HG03565 (cell line): ENCODE data around the gene GCDH.
"Not testable (repeated sequence)": the region's sequence is repeated elsewhere in the genome, so short reads cannot be mapped to it uniquely, and the experiment has no call there.

Source experiments
- ATAC-seq: cut with Tn5 transposase; IDR thresholded peaks from one replicate; pipeline ENCODE4 v1.9.1; 2021; ENCODE audit warnings: mild to moderate bottlenecking, moderate library complexity; ENCODE audit not compliant: unreplicated experiment

Gene GCDH

DNA sequence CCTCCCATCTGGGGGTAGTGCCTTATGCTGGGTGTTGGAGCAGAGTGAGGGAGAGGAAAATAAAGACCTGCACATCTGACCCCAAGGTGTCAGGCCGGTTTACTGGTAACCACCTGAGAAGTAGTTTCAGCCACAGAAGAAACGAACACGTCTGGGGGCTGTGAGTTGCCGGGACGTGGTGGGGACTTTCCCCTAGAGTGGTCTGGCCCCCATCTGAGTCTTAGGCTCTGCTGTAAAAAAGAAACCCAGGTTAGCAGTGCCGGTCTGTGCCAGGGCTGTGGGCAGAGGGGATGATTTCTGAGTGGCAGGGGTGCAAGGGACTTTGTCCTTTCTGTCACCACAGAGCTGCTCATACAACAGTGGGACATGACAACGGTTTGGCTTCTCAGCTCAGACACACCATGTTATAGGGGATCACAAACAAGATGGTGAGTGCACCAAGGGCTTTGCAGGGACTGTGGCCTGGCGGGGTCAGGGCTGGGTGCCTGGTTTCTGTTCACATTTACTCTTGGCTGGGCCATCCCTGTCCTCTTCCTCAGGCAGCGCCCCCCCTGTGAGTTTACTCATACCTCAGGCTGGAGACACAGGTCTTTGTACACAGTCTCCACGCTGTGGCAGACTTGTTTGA, 9.0 kb downstream of the GCDH start:
- no peak for ATAC-seq

DNA sequence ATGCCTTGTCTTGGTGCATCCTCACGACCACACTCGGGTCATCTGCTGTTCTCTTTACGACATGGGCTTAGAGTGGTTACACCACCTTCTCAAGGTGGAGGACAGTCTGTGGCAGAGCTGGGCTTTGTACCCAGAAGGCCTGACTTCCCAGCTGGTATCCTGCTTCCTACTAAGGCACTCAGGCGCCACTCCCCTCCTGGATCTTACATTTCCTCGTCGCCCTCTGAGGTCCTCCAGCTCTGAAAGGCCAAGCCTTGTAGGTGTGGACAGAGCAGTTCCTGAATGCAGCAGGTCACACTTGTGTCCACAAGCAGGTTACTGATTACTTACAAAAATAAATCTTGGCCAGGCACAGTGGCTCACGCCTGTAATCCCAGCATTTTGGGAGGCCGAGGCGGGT, 16.2 kb downstream of the GCDH start:
- no peak for ATAC-seq

GRCh38 chr19:12912571-12912970, 21.6 kb downstream of the GCDH start:
- no peak for ATAC-seq

DNA sequence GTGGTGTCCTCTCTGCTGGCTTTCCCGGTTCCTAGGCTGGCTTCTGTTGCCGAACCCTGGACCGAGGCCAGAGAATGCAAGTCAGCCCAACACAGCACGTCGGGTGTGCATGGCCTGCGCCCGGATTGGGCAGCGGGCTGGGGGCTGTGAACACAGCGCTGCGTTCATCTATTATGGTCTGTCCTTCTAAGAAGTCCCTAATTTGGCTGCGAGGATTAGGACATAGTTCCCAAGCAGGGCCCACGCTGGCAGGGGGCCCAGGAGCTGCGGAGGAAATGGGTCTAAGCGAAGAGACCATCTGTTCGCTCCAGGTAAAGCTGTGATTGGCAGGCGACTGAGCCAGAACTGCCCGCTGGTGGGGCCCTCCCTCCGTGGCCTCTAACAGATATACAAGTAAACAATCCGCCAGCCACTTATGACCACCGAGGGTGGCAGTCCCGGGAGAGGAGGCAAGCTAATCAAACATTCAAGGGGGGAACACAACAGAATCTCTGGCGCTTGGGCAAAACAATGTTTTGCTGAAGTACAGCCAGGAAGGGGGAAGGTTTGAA, 22.1 kb downstream of the GCDH start:
- no peak for ATAC-seq

- no peak for ATAC-seq
Measured at GRCh38 chr19:12913851-12914690, 23.1 kb downstream of the GCDH start.

GRCh38 chr19:12915860-12916259, 24.9 kb downstream of the GCDH start:
- not testable (repeated sequence) for ATAC-seq

DNA sequence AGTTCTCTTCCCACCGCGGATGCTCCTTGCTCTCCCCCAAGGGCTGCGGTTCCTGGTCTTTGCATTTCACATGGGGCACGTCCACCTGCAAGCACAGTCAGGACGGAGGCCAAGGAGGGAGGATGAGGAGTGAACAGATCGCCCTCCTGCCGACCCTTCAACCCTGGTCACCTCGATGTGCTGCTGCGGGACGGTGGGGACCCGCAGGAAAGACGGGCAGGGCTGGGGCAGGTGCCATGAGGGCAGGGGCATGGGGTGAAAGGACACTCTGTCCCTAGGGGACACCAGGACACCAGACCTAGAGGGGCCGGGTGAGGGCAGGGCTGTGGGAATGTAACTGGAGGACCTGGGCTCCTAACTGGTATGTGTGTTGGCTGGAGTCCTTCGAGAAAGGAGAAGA, 27.3 kb downstream of the GCDH start:
- no peak for ATAC-seq

DNA sequence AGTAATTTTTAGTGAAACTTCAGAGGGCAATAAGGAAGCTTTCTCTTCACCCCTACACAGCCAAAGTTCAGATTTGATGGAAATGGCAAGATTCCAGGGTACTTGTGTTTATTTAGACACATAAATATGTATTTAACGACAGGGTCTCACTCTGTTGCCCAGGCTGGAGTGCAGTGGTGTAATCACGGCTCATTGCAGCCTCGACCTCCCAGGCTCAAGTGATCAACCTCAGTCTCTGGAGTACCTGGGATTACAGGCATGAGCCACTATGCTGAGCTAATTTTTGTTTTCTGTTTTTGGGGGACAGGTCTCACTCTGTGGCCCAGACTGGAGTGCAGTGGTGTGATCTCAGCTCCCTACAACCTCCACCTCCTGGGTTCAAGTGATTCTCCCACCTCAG, 30.1 kb downstream of the GCDH start:
- ATAC-seq = no peak

GRCh38 chr19:12922959-12923358, 32.0 kb downstream of the GCDH start:
- no peak for ATAC-seq

DNA sequence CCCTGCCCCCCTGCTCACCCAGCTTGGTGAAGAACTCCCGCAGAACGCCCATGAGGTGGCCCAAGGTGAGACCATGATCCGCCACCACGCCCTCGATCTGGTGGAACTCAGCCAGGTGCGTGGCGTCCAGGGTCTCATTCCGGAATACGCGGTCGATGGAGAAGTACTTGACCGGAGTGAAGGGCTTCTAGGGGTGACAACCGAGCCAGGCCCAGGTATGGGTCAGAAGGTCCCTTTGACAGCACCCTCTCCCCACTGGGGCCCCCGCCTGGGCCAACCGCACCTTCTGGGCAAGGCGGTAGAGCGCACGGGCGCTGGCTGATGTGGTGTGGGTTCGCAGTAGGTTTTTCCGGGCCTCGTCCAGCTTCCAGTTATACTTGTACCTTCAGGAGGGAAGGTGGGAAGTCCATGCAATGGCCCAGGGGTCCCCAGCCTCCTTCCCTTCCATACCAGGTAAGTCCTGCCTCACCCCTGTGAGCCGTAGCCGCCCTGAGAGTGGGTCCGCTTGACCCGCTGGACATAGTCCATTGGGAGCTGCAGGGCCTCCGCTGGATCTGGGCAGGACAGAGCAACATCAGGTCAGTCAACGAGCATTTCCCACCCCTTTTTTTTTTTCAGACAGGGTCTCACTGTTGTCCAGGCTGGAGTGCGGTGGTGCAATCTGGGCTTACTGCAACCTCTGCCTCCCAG, 33.8 kb downstream of the GCDH start:
- ATAC-seq = no peak

DNA sequence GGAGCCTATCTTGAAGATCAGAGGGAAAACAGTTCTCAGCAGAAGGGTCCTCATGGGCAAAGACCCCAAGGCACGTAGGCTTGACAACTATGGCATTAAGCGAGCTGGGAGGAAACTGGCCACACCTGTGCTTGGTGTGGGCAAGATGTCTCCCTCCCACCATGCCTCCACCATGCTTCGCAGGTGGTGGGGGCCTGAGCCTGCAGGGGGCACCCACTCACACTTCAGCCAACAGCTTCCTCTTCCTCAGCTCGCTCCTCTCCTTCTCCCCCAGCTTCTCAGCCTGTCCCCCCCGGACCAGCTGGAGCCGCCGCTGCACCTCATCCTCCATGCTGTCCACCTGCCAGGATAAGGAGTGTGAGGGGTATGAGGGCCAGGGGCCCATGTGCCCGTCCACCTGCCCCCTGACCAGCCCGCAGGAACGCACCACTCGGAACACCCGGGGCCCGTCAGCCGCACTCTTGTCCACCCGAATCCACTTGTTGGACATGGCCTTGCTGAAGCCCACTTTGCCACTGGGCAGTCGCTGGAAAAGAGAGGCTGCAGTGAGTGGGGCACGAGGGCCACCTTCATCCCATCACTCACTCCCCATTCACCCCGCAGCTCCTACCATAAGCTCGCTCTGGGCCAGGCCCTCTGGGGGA, 39.2 kb downstream of the GCDH start:
- no peak for ATAC-seq

DNA sequence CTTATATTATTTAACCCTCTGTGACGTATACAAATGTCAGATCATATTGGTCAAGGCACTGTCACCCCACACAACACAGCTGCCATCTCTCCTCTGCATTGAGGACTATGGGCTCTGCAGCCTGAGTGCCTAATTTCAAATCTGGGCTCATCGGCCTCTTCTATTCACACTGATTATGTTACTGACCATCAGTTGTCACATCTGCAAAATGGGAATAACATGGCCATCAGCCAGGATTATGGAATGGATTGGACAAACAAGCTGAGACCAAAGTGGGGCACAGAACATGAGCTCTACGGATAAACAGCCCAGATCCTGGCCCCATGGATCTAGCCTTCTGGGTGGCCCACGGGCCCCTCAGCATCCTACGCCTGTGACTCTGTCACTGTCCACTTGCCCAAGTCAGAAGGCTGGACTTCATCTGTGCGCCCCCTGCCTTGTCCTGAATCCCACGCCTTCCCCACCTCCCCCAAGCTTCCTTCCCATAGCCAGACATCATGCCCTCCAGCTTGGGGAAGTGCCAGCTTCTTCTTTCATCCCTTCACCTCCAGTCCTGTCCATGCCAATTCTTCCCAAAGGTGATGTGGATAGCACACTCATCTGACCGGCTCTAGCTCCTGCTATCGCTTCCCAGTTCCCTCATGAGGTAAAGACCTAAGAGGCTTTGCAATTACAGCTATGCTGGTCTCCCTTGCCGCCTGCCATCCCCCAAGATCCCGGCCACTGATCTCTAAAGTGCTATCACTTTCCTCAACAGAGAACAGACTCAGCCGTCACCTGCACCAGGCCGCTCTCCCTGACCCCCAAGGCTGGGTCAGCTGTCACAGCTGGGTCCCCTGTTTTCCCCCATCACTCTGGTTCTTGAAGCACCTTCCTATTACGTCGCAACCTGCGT, 41.7 kb downstream of the GCDH start:
- ATAC-seq = no peak

GRCh38 chr19:12933287-12934072, 42.5 kb downstream of the GCDH start, which contains the start of gene FARSA:
FARSA (minus strand) TSS chr19:12933711; CDS start chr19:12933696, 15 bp downstream.
- ATAC-seq = peak; percentile 30

DNA sequence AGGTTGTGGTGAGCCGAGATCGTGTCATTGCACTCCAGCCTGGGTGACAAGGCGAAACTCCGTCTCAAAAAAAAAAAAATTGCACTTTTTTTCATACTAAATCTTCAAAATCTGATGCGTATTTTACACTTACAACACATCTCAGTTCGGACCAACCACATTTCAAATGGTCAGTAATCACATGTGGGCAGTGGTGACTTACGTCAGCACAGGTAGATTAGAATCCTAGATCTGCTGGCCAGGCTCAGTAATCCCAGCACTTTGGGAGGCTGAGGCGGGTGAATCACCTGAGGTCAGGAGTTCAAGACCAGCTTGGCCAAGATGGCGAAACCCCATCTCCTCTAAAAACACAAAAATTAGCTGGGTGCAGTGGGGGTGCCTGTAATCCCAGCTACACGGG, 44.1 kb downstream of the GCDH start:
- no peak for ATAC-seq

GRCh38 chr19:12936582-12936981, 45.6 kb downstream of the GCDH start:
- no peak for ATAC-seq

DNA sequence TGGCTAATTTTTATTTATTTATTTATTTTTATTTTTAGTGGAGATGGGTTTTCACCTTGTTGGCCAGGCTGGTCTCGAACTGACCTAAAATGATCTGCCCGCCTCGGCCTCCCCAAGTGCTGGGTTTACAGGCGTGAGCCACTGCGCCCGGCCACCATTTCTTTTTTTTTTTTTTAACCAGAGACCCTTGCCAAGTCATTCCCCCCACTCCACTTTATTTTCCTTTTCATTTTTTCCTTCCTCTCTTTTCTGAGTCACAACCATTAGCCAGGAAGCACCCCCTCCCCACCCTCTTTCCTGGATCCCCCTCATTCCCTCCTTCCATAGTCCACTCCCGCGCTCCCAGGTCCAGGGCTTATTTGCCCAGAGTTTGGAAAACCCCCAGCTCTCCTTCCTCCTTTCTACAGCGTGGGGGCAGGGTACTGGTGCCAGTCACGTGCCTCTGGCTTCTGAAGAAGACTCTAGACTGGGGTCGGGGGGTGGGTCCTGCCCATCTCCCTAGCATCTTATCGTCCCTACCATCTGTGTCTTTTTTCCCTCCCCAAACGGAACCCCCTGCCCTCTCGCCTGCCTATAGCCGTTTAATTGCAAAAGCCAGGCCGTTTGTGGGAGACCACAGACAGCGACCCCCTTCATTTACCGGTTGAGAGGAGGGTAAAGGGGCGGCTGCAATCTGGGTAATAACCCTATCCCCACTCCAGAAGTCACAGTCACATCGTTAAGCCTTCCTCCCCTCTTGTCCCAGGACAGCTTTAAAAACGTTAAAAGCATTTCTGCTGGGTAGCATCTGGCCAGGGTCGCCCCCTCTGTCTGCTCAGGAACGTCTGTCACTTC, 46.4 kb downstream of the GCDH start:
- no peak for ATAC-seq

- ATAC-seq = peak; percentile 79
Measured at GRCh38 chr19:12937927-12938778, 47.2 kb downstream of the GCDH start, which contains the start of gene CALR. CALR (plus strand) TSS chr19:12938609; CDS start chr19:12938680, 71 bp downstream.
